ENCODE measurements around the gene PIK3C2G.

DNA sequence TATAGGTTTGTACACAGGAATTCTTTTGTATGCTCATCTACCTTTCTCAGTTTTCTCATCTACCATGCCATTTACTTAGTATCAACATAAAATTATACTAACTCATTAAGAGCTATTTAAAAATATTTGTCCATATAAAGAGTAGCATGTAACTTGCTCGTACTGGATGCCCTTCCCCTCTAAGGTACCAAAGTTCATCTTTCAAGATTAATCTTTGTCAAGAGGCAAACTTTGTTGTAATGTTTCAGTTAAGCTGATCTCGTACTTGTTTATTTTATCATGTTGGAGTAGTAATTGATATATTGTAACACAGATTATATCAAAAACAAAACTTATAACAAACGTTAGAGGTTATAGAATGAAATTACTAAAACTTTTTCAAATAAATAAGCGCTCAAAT is 128.5 kb downstream of the PIK3C2G start:
- no peak for TF ChIP-seq EZH2phosphoT487 (IDR thresholded peaks at IDR 0.05)
- TF ChIP-seq CTCF (IDR thresholded peaks at IDR 0.05), result no peak
- no peak for TF ChIP-seq EZH2 (IDR thresholded peaks at IDR 0.05)
